ENCODE results near the gene TMTC4. TPM values are rescaled to one million over a fixed set of nuclear protein-coding genes. Genes with fewer than 3 reads are reported as not detected.
A peak's percentile ranks its signal among the peaks of the same experiment; 100 is the strongest.

Gene TMTC4
- total RNA-seq, 1 experiment from 2014 or later = 45.4 TPM

GRCh38 chr13:100673376-100673712 lies 1.3 kb downstream of the TMTC4 start:
- CTCF ChIA-PET = no interaction called here
- H3K4me3 ChIP-seq (ENCODE audit: low read depth, low read length) = peak overlapping the region; percentile 73
- no peaks in the 10 kb centered on the region for H3K9me3 ChIP-seq
- intact Hi-C loops (cut with micrococcal nuclease; ENCODE audit: unreplicated experiment) = loop anchor here (1.0 kb wide), 1 partner anchor 12 kb away; no protein-coding TSS in a partner anchor
- no peaks in the 10 kb centered on the region for H3K9me3 Mint-ChIP-seq (ENCODE audit: unreplicated experiment)
- H3K27ac Mint-ChIP-seq (ENCODE audit: unreplicated experiment) = peak overlapping the region; percentile 88
- no peaks in the 10 kb centered on the region for H3K27me3 Mint-ChIP-seq (ENCODE audit: insufficient read depth, unreplicated experiment)
- BruUV-seq (replicated peaks) = no TSS peak
- POLR2A ChIA-PET = no interaction called here
- DNase-seq = no peak
- peaks cover 15% of the 10 kb centered on the region for H3K4me1 ChIP-seq
- H3K27me3 ChIP-seq (replicated peaks; ENCODE audit: control insufficient read depth, insufficient read depth, low read length) = no peaks in the 10 kb centered on the region
- peaks cover 17% of the 10 kb centered on the region for H3K4me1 Mint-ChIP-seq (ENCODE audit: low read depth, unreplicated experiment)
- H3K36me3 Mint-ChIP-seq (ENCODE audit: insufficient read depth, unreplicated experiment) = peaks cover 36% of the 10 kb centered on the region
- H3K4me3 Mint-ChIP-seq (ENCODE audit: unreplicated experiment) = peak overlapping the region; percentile 92
- H3K36me3 ChIP-seq (ENCODE audit: control insufficient read depth, insufficient read depth, low read length) = peaks cover 3% of the 10 kb centered on the region; the same call in 1 of the 2 replicates
- TF ChIP-seq, protein P1, sequence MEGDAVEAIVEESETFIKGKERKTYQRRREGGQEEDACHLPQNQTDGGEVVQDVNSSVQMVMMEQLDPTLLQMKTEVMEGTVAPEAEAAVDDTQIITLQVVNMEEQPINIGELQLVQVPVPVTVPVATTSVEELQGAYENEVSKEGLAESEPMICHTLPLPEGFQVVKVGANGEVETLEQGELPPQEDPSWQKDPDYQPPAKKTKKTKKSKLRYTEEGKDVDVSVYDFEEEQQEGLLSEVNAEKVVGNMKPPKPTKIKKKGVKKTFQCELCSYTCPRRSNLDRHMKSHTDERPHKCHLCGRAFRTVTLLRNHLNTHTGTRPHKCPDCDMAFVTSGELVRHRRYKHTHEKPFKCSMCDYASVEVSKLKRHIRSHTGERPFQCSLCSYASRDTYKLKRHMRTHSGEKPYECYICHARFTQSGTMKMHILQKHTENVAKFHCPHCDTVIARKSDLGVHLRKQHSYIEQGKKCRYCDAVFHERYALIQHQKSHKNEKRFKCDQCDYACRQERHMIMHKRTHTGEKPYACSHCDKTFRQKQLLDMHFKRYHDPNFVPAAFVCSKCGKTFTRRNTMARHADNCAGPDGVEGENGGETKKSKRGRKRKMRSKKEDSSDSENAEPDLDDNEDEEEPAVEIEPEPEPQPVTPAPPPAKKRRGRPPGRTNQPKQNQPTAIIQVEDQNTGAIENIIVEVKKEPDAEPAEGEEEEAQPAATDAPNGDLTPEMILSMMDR (IDR thresholded peaks at IDR 0.05; ENCODE audit: insufficient read depth in 1 of 2, low read depth in 1 of 2, low read length in 1 of 2, severe bottlenecking in 1 of 2, unreplicated experiment in 1 of 2) = no peak

GRCh38 chr13:100671389-100672182 lies 3.0 kb downstream of the TMTC4 start:
- Mint-ChIP-seq H3K4me1 (ENCODE audit: low read depth, unreplicated experiment) (peaks cover 17% of the 10 kb centered on the region), H3K4me3 (ENCODE audit: unreplicated experiment) (no peak overlapping the region), H3K27ac (ENCODE audit: unreplicated experiment) (peak overlapping the region; percentile 88), H3K27me3 (ENCODE audit: insufficient read depth, unreplicated experiment) (no peaks in the 10 kb centered on the region), H3K36me3 (ENCODE audit: insufficient read depth, unreplicated experiment) (peaks cover 53% of the 10 kb centered on the region), H3K9me3 (ENCODE audit: unreplicated experiment) (no peaks in the 10 kb centered on the region)
- no peak for DNase-seq
- Histone ChIP-seq H3K4me1 (peaks cover 15% of the 10 kb centered on the region), H3K9me3 (no peaks in the 10 kb centered on the region), H3K36me3 (ENCODE audit: control insufficient read depth, insufficient read depth, low read length) (peaks cover 3% of the 10 kb centered on the region; the same call in 1 of the 2 replicates), H3K27me3 (replicated peaks; ENCODE audit: control insufficient read depth, insufficient read depth, low read length) (no peaks in the 10 kb centered on the region), H3K4me3 (ENCODE audit: low read depth, low read length) (no peak overlapping the region)
- no TSS peak for BruUV-seq (replicated peaks)
- TF ChIP-seq, protein P1 (IDR thresholded peaks at IDR 0.05; ENCODE audit: insufficient read depth in 1 of 2, low read depth in 1 of 2, low read length in 1 of 2, severe bottlenecking in 1 of 2, unreplicated experiment in 1 of 2) = no peak
- ChIA-PET POLR2A (no interaction called here), CTCF (interaction anchor here (0.6 kb wide), 1 partner anchor 171 kb away, joined by 6 read pairs; no protein-coding TSS in a partner anchor)
- intact Hi-C loops (cut with micrococcal nuclease; ENCODE audit: unreplicated experiment) = no loop called here

DNA sequence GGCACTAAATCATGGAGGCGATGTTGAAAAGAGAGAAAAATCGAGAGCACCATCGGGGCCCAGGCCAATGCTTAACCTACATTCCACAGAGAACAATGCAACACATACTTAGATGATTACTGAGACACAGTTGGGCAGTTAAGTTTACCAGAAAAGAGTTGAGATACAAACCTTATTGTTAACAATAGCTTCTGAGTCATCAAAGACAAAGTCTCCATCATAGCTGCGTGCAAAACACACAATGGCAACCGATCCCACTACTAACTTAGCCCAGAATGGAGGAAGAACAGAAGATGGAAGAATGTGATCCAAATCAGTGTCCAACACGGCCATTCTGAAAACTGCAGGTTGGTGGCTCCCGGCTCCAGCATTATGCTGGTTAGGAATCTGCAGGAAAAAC lies 6.2 kb downstream of the TMTC4 start:
- Histone ChIP-seq H3K9me3 (no peaks in the 10 kb centered on the region), H3K4me1 (peaks cover 8% of the 10 kb centered on the region), H3K4me3 (ENCODE audit: low read depth, low read length) (no peak overlapping the region), H3K36me3 (ENCODE audit: control insufficient read depth, insufficient read depth, low read length) (peaks cover 7% of the 10 kb centered on the region), H3K27me3 (replicated peaks; ENCODE audit: control insufficient read depth, insufficient read depth, low read length) (no peaks in the 10 kb centered on the region)
- H3K4me1 Mint-ChIP-seq (ENCODE audit: low read depth, unreplicated experiment) = peaks cover 8% of the 10 kb centered on the region
- no peak overlapping the region for H3K27ac Mint-ChIP-seq (ENCODE audit: unreplicated experiment)
- no peak overlapping the region for H3K4me3 Mint-ChIP-seq (ENCODE audit: unreplicated experiment)
- no peaks in the 10 kb centered on the region for H3K27me3 Mint-ChIP-seq (ENCODE audit: insufficient read depth, unreplicated experiment)
- TF ChIP-seq, protein P1 (IDR thresholded peaks at IDR 0.05; ENCODE audit: insufficient read depth in 1 of 2, low read depth in 1 of 2, low read length in 1 of 2, severe bottlenecking in 1 of 2, unreplicated experiment in 1 of 2) = no peak
- H3K9me3 Mint-ChIP-seq (ENCODE audit: unreplicated experiment) = no peaks in the 10 kb centered on the region
- no TSS peak for BruUV-seq (replicated peaks)
- ChIA-PET POLR2A (no interaction called here), CTCF (no interaction called here)
- no peak for DNase-seq
- peaks cover 64% of the 10 kb centered on the region for H3K36me3 Mint-ChIP-seq (ENCODE audit: insufficient read depth, unreplicated experiment)
- intact Hi-C loops (cut with micrococcal nuclease; ENCODE audit: unreplicated experiment) = no loop called here

Data from Caco-2 (cell line).